ENCODE measurements around the gene KCNMA1.

Gene KCNMA1

DNA sequence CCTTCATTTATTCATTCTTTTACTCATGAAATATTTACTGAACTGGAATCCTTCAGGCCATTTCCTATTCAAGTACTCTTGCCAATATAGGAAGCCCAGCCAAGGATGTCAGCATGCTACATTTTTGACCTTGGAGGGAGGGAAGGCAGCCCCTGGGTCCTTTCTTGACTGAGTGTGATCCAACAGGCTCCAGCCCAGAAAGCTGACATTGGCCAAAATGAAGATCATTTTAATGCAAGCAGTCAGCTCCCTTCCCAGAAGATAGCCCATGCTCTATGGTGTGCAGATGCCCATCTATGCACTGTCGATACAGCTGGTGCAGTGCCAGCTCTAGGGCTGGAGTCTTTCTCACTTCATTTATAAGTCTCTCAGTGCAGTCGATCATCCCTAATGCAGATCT lies 646.0 kb downstream of the KCNMA1 start:
- TF ChIP-seq, protein P1, sequence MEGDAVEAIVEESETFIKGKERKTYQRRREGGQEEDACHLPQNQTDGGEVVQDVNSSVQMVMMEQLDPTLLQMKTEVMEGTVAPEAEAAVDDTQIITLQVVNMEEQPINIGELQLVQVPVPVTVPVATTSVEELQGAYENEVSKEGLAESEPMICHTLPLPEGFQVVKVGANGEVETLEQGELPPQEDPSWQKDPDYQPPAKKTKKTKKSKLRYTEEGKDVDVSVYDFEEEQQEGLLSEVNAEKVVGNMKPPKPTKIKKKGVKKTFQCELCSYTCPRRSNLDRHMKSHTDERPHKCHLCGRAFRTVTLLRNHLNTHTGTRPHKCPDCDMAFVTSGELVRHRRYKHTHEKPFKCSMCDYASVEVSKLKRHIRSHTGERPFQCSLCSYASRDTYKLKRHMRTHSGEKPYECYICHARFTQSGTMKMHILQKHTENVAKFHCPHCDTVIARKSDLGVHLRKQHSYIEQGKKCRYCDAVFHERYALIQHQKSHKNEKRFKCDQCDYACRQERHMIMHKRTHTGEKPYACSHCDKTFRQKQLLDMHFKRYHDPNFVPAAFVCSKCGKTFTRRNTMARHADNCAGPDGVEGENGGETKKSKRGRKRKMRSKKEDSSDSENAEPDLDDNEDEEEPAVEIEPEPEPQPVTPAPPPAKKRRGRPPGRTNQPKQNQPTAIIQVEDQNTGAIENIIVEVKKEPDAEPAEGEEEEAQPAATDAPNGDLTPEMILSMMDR (IDR thresholded peaks at IDR 0.05; ENCODE audit: low read depth, low read length) = no peak
- in situ Hi-C loops (cut with HindIII; ENCODE audit: low sequenced_read_pairs) = no loop called here
- DNase-seq (ENCODE audit: low read depth, low spot score) = no peak
- H3K4me3 ChIP-seq (ENCODE audit: low read depth, low read length) = no peak overlapping the region

DNA sequence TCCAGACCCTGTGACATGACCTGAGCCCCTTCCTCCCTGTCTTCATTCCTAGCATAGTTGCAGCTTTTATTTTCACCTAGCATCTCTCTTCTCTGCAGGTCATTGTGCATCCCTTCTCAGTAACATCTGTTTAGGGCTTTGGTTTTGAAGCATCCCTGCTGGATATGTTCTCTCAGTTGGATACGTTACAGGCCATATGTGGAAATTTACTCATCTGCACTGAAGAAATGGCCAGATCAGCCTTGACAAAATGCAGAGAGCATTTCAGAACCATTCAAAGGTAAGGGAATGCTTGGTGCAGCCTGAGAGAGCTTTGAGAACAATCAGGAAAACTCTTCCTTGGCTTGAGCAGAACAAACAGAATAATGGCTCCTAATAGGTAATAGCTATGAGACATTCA lies 647.0 kb downstream of the KCNMA1 start:
- H3K4me3 ChIP-seq (ENCODE audit: low read depth, low read length) = no peak overlapping the region
- in situ Hi-C loops (cut with HindIII; ENCODE audit: low sequenced_read_pairs) = no loop called here
- TF ChIP-seq, protein P1 (IDR thresholded peaks at IDR 0.05; ENCODE audit: low read depth, low read length) = no peak
- no peak for DNase-seq (ENCODE audit: low read depth, low spot score)

DNA sequence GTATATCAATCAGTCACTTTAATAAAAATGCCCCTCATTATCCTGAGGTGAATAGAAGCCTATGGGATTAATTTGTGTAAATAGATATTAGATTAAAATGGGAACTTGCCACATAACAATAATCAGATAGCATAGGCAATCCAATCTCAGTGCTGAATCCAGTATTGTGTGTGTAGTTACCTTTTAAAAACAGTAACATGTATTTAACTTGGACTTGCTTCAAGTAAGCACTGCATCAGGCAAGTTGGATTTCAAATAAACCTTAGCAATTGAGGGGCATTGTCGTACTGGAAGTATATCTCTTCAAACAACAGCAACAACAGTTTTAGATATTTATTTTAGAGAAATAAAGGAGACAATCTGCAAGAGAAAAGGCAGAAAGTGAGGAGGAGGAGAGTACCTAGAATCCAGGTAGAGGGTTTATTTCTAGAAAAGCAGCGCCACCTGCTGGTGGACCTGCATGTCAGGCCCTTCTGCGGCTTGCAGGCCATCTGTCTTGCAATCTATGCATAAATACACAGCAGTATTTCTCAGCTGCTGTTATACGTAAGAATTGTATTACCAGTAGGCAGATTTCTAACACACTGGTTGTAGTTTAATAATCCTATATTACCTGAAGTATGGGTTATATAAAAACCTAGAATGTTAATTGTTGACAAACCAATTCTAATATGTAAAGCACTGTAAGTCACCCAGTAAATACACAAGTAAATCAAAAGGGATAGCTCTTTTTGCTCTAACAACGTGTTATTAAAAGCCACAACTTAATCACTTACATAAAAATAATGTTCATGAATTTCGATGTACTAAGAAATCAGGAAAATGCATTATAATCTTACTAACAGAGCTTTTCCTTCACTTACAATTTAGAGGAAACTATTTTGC lies 652.8 kb downstream of the KCNMA1 start:
- TF ChIP-seq, protein P1 (IDR thresholded peaks at IDR 0.05; ENCODE audit: low read depth, low read length) = peak; percentile 95
- in situ Hi-C loops (cut with HindIII; ENCODE audit: low sequenced_read_pairs) = no loop called here
- DNase-seq (ENCODE audit: low read depth, low spot score) = peak; percentile 83
- no peak overlapping the region for H3K4me3 ChIP-seq (ENCODE audit: low read depth, low read length)

DNA sequence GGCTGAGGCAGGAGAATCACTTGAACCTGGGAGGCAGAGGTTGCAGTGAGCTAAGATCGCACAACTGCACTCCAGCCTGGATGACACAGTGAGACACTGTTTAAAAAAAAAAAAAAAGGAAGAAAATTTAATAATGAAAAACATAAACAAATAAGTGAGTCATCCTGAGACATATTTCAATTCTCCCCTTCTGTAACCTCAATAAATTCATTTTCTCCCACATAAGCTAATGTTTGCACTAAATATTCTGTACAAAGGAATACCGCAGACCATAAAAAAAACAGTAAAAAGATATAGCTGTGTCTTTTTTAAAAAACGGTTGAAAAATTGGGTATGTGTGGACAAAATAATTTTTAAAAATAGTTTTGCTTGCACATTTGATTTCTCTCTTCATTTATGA lies 654.0 kb downstream of the KCNMA1 start:
- in situ Hi-C loops (cut with HindIII; ENCODE audit: low sequenced_read_pairs) = no loop called here
- no peak for DNase-seq (ENCODE audit: low read depth, low spot score)

DNA sequence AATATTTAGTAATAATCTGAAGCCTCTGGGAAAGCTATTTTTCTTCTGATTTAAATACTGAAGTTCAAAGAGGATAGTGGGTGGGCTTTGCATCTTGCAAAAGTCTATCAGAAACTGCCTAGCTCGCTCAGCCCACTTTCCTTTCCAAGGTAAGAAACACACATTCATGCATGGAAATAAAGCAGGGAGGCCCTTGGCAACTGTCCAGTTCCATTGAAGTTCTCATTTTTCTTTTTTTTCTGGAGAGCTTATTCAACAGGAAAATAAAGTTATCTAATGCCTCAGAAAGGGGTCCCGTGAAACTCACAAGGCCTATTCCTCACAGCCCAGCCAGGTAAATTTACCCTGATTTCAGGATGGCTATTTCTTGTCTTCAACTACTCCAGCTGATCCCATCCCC lies 654.9 kb downstream of the KCNMA1 start:
- DNase-seq (ENCODE audit: low read depth, low spot score) = no peak
- TF ChIP-seq, protein P1 (IDR thresholded peaks at IDR 0.05; ENCODE audit: low read depth, low read length) = no peak
- in situ Hi-C loops (cut with HindIII; ENCODE audit: low sequenced_read_pairs) = no loop called here
- no peak overlapping the region for H3K4me3 ChIP-seq (ENCODE audit: low read depth, low read length)

More for the DNA sequence above, 654.0 kb downstream of the KCNMA1 start:
- H3K4me3 ChIP-seq (ENCODE audit: low read depth, low read length) = no peak overlapping the region
- TF ChIP-seq, protein P1 (IDR thresholded peaks at IDR 0.05; ENCODE audit: low read depth, low read length) = no peak

DNA sequence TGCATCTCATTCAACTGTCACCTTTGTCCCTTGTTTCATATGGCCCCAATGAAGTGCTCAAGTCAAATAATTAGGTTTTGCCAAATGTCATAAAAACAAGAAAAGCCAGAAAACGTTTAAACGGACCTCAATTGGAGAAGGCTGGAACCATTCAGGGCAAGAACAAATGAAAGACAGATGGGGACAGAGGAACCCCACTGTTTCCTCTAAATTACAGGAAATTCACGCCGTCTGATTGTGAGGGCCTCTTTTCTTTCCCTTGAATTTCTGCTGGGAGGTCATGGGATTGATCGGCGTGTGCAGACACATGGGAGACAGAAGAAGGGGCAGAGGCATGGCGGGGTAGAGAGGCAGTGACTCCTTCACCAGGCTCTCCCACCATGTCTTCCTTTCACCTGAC lies 656.4 kb downstream of the KCNMA1 start:
- DNase-seq (ENCODE audit: low read depth, low spot score) = no peak
- in situ Hi-C loops (cut with HindIII; ENCODE audit: low sequenced_read_pairs) = no loop called here
- H3K4me3 ChIP-seq (ENCODE audit: low read depth, low read length) = no peak overlapping the region
- TF ChIP-seq, protein P1 (IDR thresholded peaks at IDR 0.05; ENCODE audit: low read depth, low read length) = no peak
